ENCODE measurements around the gene HDHD3. TPM values are rescaled to one million over a fixed set of nuclear protein-coding genes. Genes with fewer than 3 reads are reported as not detected.

The HDHD3 gene
- 2.9 and 5.9 TPM in 2 replicates for total RNA-seq

GRCh38 chr9:113376634-113377567 lies at the start of gene HDHD3:
TSS of gene HDHD3 (minus strand) at chr9:113376986. CDS start at chr9:113374354, 2,632 bp downstream.

GRCh38 chr9:113410207-113410864 lies 33.5 kb upstream of the HDHD3 start, which contains the start of the genes C9orf43 and POLE3:
TSS of gene C9orf43 (plus strand) at chr9:113410747. CDS start at chr9:113413494, 2,747 bp downstream.
TSS of gene POLE3 (minus strand) at chr9:113410675. CDS start at chr9:113410293, 382 bp downstream.

GRCh38 chr9:113401027-113401792 lies 24.4 kb upstream of the HDHD3 start, which contains the start of gene ALAD:
TSS of gene ALAD (minus strand) at chr9:113401284. CDS start at chr9:113393559, 7,725 bp downstream.

GRCh38 chr9:113349445-113350094 lies 27.2 kb downstream of the HDHD3 start, which contains the start of gene BSPRY:
TSS of gene BSPRY (plus strand) at chr9:113349541. CDS start at chr9:113349580, 39 bp downstream.

GRCh38 chr9:113340011-113340699 lies 36.6 kb downstream of the HDHD3 start, which contains the start of gene WDR31:
TSS of gene WDR31 (minus strand) at chr9:113340275. CDS start at chr9:113332022, 8,253 bp downstream.

Other genes with a start within 250 kb of the HDHD3 start
- 8.9 and 11.6 TPM in 2 replicates for gene SLC31A2, start 226.0 kb downstream of the HDHD3 start, total RNA-seq
- gene FKBP15, start 155.7 kb downstream of the HDHD3 start, total RNA-seq: 21.8 and 22.0 TPM in 2 replicates
- gene SLC31A1, start 155.4 kb downstream of the HDHD3 start, total RNA-seq: 18.5 and 19.0 TPM in 2 replicates
- 56.0 and 58.9 TPM in 2 replicates for gene CDC26, start 101.4 kb downstream of the HDHD3 start, total RNA-seq
- 22.1 and 29.7 TPM in 2 replicates for gene PRPF4, start 101.3 kb downstream of the HDHD3 start, total RNA-seq
- gene RNF183, start 73.6 kb downstream of the HDHD3 start, total RNA-seq: not detected in 2 replicates
- 2.1 and 2.9 TPM in 2 replicates for gene WDR31, start 36.7 kb downstream of the HDHD3 start, total RNA-seq
- gene BSPRY, start 27.4 kb downstream of the HDHD3 start, total RNA-seq: not detected in 2 replicates
- gene ALAD, start 24.3 kb upstream of the HDHD3 start, total RNA-seq: 25.7 and 27.1 TPM in 2 replicates
- 33.9 and 47.6 TPM in 2 replicates for gene POLE3, start 33.7 kb upstream of the HDHD3 start, total RNA-seq
- gene C9orf43, start 33.8 kb upstream of the HDHD3 start, total RNA-seq: 0.40 and 0.44 TPM in 2 replicates
- gene RGS3, start 86.7 kb upstream of the HDHD3 start, total RNA-seq: 200 and 229 TPM in 2 replicates

All from aortic smooth muscle cell (primary cell).